Colonic mucosa (tissue), 4 donors: ENCODE results near the gene MYB. TPM values are rescaled to one million over a fixed set of nuclear protein-coding genes. Genes with fewer than 3 reads are reported as not detected.

ENCODE experiments used
- DNase-seq: peaks from one replicate; pipeline ENCODE4 v3.0.0-alpha.2; 2020
- H3K27ac ChIP-seq: fragments of 200-600 bp; one replicate; pipeline ENCODE4 v1.8.0; 2021
- H3K27me3 ChIP-seq: fragments of 200-600 bp; one replicate; pipeline ENCODE4 v1.8.0; 2021
- H3K36me3 ChIP-seq: fragments of 200-600 bp; one replicate; pipeline ENCODE4 v1.8.0; 2021
- H3K4me1 ChIP-seq: fragments of 200-600 bp; one replicate; pipeline ENCODE4 v1.8.0; 2021; ENCODE audit warnings: mild to moderate bottlenecking
- H3K4me3 ChIP-seq: fragments of 200-600 bp; one replicate; pipeline ENCODE4 v1.8.0; 2021
- H3K9ac ChIP-seq, 2 donors: one replicate each; pipeline ENCODE4 v1.7.0; 2013; ENCODE audit warnings: control low read depth in 2 of 2, low read depth in 2 of 2, low read length in 2 of 2
- H3K9me3 ChIP-seq: fragments of 200-600 bp; one replicate; pipeline ENCODE4 v1.8.0; 2021
- intact Hi-C: fragments of 100-400 bp; cut with DNase I; formaldehyde crosslinking; loops from one replicate; pipeline ENCODE4 v1.14.1; 2022
- total RNA-seq, 2 donors: library from RNA; stranded (reverse); fragmentation: NEBNext Ultra II Directional in 1 of 2; extraction: Animal tissue kit (Norgen Biotek cat#: 25700) in 1 of 2; gene quantifications; one replicate each; pipeline ENCODE4 v1.2.1, GENCODE V29; 2021
- TF ChIP-seq, protein P1 (sequence below): fragments of 200-600 bp; IDR thresholded peaks from one replicate; pipeline ENCODE4 v1.8.0; 2022; ENCODE audit warnings: antibody characterized with exemption, mild to moderate bottlenecking
- donor health status: healthy.
- donor health status: DM: no; HTN: no; CAD: no.
- donor health status: DM: no; HTN: no; CAD: no.

The MYB gene
- total RNA-seq, 2 donors from 2014 or later = 67.2 to 78.0 TPM

DNA sequence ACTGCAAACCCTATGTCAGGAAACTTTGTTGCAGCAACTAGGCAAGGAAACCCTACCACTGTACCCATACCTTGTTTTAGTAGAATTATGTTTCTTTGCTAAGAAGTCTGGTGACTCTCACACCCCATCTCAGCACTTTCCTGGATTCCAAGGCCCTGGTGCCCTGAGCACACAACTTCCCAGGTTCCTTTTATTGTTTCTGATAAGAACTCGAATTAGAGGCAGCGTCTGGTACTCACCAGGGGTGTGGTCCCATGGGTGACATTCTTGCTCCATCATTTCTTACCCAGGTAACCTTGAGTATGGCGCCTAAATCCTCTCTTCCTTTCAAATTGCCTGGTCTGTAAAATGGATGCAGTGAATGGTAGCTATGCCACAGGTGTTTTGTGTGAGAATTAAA, 34.1 kb downstream of the MYB start:
- intact Hi-C loops = no loop called here
- no peak overlapping the region for H3K27ac ChIP-seq
- peak; percentile 55 for DNase-seq

DNA sequence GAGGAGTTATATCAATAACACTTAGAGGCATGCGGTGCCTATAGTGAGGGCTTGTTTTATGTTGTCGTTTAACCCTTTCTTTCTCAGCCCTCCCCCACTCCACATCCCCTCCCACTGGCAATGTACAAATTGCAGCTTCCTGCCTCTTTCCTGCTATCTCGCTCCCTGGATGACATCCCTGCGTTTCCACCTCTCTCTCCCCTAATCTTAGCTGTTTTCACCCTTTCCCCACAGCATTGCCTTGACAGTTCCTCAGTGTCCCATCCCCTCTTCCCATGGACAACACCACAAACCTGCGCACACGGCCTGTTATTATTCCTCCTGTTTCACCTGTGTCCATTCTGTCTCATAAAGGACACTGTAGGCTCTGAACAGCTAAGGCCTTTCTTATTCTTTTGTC, 34.5 kb downstream of the MYB start:
- Histone ChIP-seq H3K4me1 (no peaks in the 10 kb centered on the region), H3K36me3 (no peaks in the 10 kb centered on the region), H3K27ac (no peak overlapping the region), H3K27me3 (no peaks in the 10 kb centered on the region), H3K4me3 (no peak overlapping the region), H3K9ac (no peak overlapping the region), H3K9me3 (no peaks in the 10 kb centered on the region)
- DNase-seq = no peak
- intact Hi-C loops = no loop called here
- TF ChIP-seq, protein P1, sequence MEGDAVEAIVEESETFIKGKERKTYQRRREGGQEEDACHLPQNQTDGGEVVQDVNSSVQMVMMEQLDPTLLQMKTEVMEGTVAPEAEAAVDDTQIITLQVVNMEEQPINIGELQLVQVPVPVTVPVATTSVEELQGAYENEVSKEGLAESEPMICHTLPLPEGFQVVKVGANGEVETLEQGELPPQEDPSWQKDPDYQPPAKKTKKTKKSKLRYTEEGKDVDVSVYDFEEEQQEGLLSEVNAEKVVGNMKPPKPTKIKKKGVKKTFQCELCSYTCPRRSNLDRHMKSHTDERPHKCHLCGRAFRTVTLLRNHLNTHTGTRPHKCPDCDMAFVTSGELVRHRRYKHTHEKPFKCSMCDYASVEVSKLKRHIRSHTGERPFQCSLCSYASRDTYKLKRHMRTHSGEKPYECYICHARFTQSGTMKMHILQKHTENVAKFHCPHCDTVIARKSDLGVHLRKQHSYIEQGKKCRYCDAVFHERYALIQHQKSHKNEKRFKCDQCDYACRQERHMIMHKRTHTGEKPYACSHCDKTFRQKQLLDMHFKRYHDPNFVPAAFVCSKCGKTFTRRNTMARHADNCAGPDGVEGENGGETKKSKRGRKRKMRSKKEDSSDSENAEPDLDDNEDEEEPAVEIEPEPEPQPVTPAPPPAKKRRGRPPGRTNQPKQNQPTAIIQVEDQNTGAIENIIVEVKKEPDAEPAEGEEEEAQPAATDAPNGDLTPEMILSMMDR = no peak

More for the DNA sequence above, 34.1 kb downstream of the MYB start:
- Histone ChIP-seq H3K27me3 (no peaks in the 10 kb centered on the region), H3K4me3 (no peak overlapping the region), H3K4me1 (no peaks in the 10 kb centered on the region), H3K9me3 (no peaks in the 10 kb centered on the region), H3K36me3 (no peaks in the 10 kb centered on the region), H3K9ac (no peak overlapping the region)
- TF ChIP-seq, protein P1 = no peak

DNA sequence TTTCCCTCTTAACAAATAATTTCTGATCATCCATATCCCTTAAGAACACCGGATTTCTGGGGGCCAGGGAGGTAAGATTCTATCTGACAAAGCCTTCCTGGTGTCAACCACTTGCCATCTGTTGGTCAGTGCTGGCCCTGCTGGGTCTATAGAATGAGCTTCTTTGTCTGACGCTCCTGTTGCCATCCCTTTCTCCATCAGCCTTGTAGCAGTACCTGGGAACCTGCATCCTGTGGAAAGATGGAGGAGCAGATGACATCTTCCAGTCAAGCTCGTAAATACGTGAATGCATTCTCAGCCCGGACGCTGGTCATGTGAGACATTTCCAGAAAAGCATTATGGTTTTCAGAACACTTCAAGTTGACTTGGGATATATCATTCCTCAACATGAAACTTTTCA, 36.6 kb downstream of the MYB start:
- no peak for DNase-seq
- intact Hi-C loops = no loop called here
- Histone ChIP-seq H3K9me3 (no peaks in the 10 kb centered on the region), H3K4me1 (no peaks in the 10 kb centered on the region), H3K36me3 (no peaks in the 10 kb centered on the region), H3K27ac (no peak overlapping the region), H3K4me3 (no peak overlapping the region), H3K27me3 (no peaks in the 10 kb centered on the region), H3K9ac (no peak overlapping the region)
- TF ChIP-seq, protein P1 = no peak

DNA sequence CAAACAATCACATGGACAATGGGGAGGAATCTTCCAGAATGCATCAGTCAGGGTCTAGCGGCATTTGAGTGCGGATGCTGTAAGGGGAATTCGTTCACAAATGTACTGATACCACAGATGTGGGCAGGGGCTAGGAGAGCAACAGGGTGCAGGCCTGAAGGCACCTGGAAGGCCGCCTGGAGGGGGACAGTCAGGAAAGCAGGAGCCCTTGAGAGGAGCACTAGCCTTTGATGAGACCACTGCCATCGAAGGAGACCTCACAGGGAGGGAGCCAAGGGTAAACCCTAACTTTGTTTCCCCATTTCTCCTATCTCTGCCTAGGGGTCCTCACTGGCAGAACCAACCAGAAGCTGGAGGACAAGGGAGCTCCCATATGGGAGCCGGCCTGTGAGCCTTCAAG, 38.2 kb downstream of the MYB start:
- no peak for DNase-seq
- H3K27ac ChIP-seq = no peak overlapping the region
- no peaks in the 10 kb centered on the region for H3K27me3 ChIP-seq
- H3K36me3 ChIP-seq = no peaks in the 10 kb centered on the region
- no peak overlapping the region for H3K4me3 ChIP-seq
- no peak overlapping the region for H3K9ac ChIP-seq
- no peaks in the 10 kb centered on the region for H3K9me3 ChIP-seq
- no peaks in the 10 kb centered on the region for H3K4me1 ChIP-seq
- intact Hi-C loops = no loop called here
- TF ChIP-seq, protein P1 = no peak

DNA sequence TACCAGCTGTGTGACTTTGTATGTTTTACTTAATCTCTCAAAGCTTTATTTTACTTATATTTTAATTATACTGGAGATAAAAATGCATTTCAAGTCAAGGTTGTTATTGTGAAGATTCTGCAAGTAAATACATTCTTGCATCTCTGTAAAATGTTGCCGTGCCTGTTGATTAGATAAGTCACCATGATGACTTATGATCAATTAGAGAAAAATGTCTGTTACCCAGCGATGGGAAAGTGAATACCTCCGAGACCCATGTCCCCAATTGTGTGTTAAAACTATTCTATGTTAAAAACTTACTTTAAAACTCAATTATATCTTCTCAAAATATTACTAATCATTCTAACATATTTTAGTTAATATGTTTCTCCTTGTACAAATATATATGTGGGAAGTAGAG, 39.9 kb downstream of the MYB start:
- H3K27me3 ChIP-seq = no peaks in the 10 kb centered on the region
- H3K4me3 ChIP-seq = no peak overlapping the region
- no peak overlapping the region for H3K27ac ChIP-seq
- no peak for DNase-seq
- TF ChIP-seq, protein P1 = no peak
- H3K4me1 ChIP-seq = no peaks in the 10 kb centered on the region
- H3K9me3 ChIP-seq = no peaks in the 10 kb centered on the region
- intact Hi-C loops = no loop called here
- no peaks in the 10 kb centered on the region for H3K36me3 ChIP-seq
- no peak overlapping the region for H3K9ac ChIP-seq

DNA sequence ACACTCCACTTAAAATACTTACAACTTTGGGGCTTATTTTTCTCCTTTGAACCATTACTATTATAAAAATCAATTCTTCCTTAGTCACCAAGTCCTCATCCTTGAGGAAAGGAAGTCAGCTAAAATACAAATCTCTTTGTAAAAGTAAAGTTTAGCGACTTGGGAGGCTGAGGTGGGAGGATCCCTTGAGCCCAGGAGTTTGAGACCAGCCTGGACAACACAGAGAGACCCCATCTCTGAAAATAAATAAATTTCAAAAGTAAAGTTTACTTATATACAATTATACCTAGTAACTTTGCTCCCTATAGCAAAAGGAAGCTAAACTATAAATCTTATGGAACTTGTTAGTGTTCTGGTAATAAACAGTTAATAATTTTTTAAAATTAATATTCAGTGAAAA, 40.4 kb downstream of the MYB start:
- H3K9me3 ChIP-seq = no peaks in the 10 kb centered on the region
- H3K27ac ChIP-seq = no peak overlapping the region
- H3K9ac ChIP-seq = no peak overlapping the region
- TF ChIP-seq, protein P1 = no peak
- H3K4me1 ChIP-seq = no peaks in the 10 kb centered on the region
- H3K27me3 ChIP-seq = no peaks in the 10 kb centered on the region
- no peak for DNase-seq
- H3K4me3 ChIP-seq = no peak overlapping the region
- no peaks in the 10 kb centered on the region for H3K36me3 ChIP-seq
- intact Hi-C loops = no loop called here
